Peyer's patch (tissue), 4 donors: Measurements from ENCODE around the gene CBR4. TPM values are rescaled to one million over a fixed set of nuclear protein-coding genes. Genes with fewer than 3 reads are reported as not detected.
A peak's percentile ranks its signal among the peaks of the same experiment; 100 is the strongest.
"Not testable (repeated sequence)": the region's sequence is repeated elsewhere in the genome, so short reads cannot be mapped to it uniquely, and the experiment has no call there.

Source experiments
- DNase-seq, 3 donors: peaks; one replicate each; pipeline ENCODE4 v3.0.0-alpha.2; 2017 to 2019
- H3K27ac ChIP-seq, 4 donors: fragments of 200-600 bp; sonication (generic); one replicate each; pipeline ENCODE4 v1.5.1; 2016 to 2019
- H3K27me3 ChIP-seq, 2 donors: fragments of 200-600 bp; sonication (generic); one replicate each; pipeline ENCODE4 v1.5.1; 2019
- H3K36me3 ChIP-seq, 3 donors: fragments of 200-600 bp; sonication (generic); one replicate each; pipeline ENCODE4 v1.5.1; 2016 to 2019
- H3K4me1 ChIP-seq, 4 donors: fragments of 200-600 bp; sonication (generic); one replicate each; pipeline ENCODE4 v1.5.1; 2016 to 2019
- H3K4me3 ChIP-seq, 4 donors: fragments of 200-600 bp; sonication (generic); 1 replicate in 3 of 4; 2 replicates in 1 of 4; pipeline ENCODE4 v1.5.1; 2016 to 2019; ENCODE audit warnings: mild to moderate bottlenecking in 1 of 4
- H3K9me3 ChIP-seq, 4 donors: fragments of 200-600 bp; sonication (generic); one replicate each; pipeline ENCODE4 v1.5.1; 2016 to 2019; ENCODE audit warnings: mild to moderate bottlenecking in 1 of 4
- CTCF ChIP-seq, 6 experiments: fragments of 450-650 bp in 4 of 6; fragments of 200-600 bp in 2 of 6; sonication (generic) in 1 of 6; IDR thresholded peaks; one replicate each; pipeline ENCODE4 v1.5.1; 2017 to 2019; ENCODE audit warnings: antibody characterized with exemption in 6 of 6, mild to moderate bottlenecking in 3 of 6, moderate library complexity in 1 of 6
- POLR2A ChIP-seq, 2 donors: fragments of 450-650 bp; IDR thresholded peaks; one replicate each; pipeline ENCODE4 v1.5.1; 2017; ENCODE audit warnings: antibody characterized with exemption in 2 of 2, mild to moderate bottlenecking in 2 of 2, moderate library complexity in 2 of 2
- total RNA-seq, 4 donors: library from RNA; depleted of rRNA; stranded (reverse); fragments of >200 nt; gene quantifications; one replicate each; pipeline ENCODE4 v1.1.0, GENCODE V29; 2016

The CBR4 gene
- total RNA-seq, 4 donors from 2014 or later: 16.5 to 24.5 (median 22.8) TPM

GRCh38 chr4:168979338-168979737 is 30.7 kb downstream of the CBR4 start:
- DNase-seq: no peak
- H3K27me3 ChIP-seq: no peaks in the 10 kb centered on the region
- H3K27ac ChIP-seq: no peak overlapping the region
- TF ChIP-seq POLR2A (IDR thresholded peaks at IDR 0.05): no peak
- no peak for TF ChIP-seq CTCF (IDR thresholded peaks at IDR 0.05)
- H3K36me3 ChIP-seq: peaks cover 0 to 57% (median 0%) of the 10 kb centered on the region in 3 donors
- H3K4me1 ChIP-seq: no peaks in the 10 kb centered on the region
- no peak overlapping the region for H3K4me3 ChIP-seq
- peaks cover 0 to 13% (median 0%) of the 10 kb centered on the region in 4 donors for H3K9me3 ChIP-seq

DNA sequence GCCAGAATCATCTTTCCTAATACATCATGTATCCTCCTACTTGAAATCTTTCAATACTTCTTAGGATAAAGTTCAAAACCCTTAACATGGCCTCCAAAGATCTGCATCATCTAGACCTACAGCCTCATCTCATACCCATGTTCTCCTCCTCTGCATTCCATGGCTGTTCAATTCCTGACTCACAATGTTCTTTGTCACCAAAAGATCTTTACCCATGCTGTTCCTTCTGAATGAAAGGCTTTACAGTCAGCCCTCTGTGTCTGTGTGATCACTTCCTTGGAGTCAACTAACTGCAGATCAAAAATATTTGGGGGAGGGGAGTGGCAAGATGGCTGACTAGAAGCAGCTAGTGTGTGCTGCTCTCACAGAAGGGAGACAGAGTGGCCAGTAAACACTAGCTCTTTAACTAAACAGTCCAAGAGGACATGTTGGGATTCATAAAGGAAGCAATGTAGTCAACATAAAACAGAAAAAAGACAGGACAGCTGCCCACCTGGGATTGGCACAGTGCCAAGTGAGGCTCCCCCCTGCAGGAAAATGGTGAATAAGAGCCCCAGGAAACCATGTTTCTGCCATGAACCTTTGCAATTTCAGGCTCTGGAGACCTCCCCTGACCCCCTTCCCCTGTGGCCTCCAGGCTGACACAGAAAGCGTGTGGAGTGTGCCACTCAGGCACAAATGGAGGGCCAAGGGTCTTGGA is 31.9 kb downstream of the CBR4 start:
- H3K4me3 ChIP-seq: no peak overlapping the region
- H3K4me1 ChIP-seq: no peaks in the 10 kb centered on the region
- H3K27me3 ChIP-seq: no peaks in the 10 kb centered on the region
- H3K9me3 ChIP-seq: peaks cover 0 to 18% (median 0%) of the 10 kb centered on the region in 4 donors
- peaks cover 0 to 57% (median 0%) of the 10 kb centered on the region in 3 donors for H3K36me3 ChIP-seq
- H3K27ac ChIP-seq: no peak overlapping the region
- TF ChIP-seq CTCF (IDR thresholded peaks at IDR 0.05): no peak
- TF ChIP-seq POLR2A (IDR thresholded peaks at IDR 0.05): no peak
- no peak for DNase-seq

GRCh38 chr4:168972596-168972995 is 37.5 kb downstream of the CBR4 start:
- no peaks in the 10 kb centered on the region for H3K27me3 ChIP-seq
- no peak overlapping the region for H3K4me3 ChIP-seq
- DNase-seq: no peak
- H3K27ac ChIP-seq: no peak overlapping the region
- TF ChIP-seq POLR2A (IDR thresholded peaks at IDR 0.05): no peak
- TF ChIP-seq CTCF (IDR thresholded peaks at IDR 0.05): no peak
- H3K9me3 ChIP-seq: peaks cover 0 to 10% (median 0%) of the 10 kb centered on the region in 4 donors
- no peaks in the 10 kb centered on the region for H3K4me1 ChIP-seq
- H3K36me3 ChIP-seq: peaks cover 0 to 26% (median 0%) of the 10 kb centered on the region in 3 donors

- TF ChIP-seq CTCF (IDR thresholded peaks at IDR 0.05) (no peak), POLR2A (IDR thresholded peaks at IDR 0.05) (no peak)
- Histone ChIP-seq H3K4me1 (no peaks in the 10 kb centered on the region), H3K27me3 (no peaks in the 10 kb centered on the region), H3K9me3 (no peaks in the 10 kb centered on the region), H3K36me3 (no peaks in the 10 kb centered on the region), H3K27ac (no peak overlapping the region), H3K4me3 (no peak overlapping the region)
- DNase-seq: no peak
Observed at GRCh38 chr4:168960716-168961115, 49.3 kb downstream of the CBR4 start.

DNA sequence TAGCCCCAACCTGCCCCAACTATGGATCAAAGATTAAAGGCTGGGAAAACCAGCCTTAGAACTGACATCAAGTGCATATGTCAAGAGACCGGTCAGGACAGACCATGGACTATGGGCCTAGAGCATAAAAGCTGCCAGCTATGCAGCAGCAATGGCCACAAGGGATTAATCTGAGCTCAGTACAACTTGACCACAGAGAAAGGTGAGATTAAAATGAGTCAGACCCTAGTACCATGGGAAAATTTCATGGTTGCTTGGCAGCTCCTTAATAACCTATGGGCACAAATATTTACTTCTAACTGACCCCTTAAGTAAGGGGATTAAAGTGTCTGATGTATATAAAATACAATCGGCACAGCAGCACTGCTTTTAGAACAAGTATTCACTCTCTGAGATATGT is 54.4 kb downstream of the CBR4 start:
- DNase-seq: no peak
- peaks cover 0 to 8% (median 0%) of the 10 kb centered on the region in 4 donors for H3K4me1 ChIP-seq
- no peaks in the 10 kb centered on the region for H3K27me3 ChIP-seq
- TF ChIP-seq POLR2A (IDR thresholded peaks at IDR 0.05) (no peak), CTCF (IDR thresholded peaks at IDR 0.05) (no peak)
- H3K36me3 ChIP-seq: no peaks in the 10 kb centered on the region
- H3K27ac ChIP-seq: no peak overlapping the region
- H3K9me3 ChIP-seq: no peaks in the 10 kb centered on the region
- no peak overlapping the region for H3K4me3 ChIP-seq

GRCh38 chr4:168952821-168953246 is 57.2 kb downstream of the CBR4 start:
- peak in 2 of 3 donors; percentile 55 to 56 for DNase-seq
- not testable (repeated sequence) for H3K27ac ChIP-seq, H3K9me3 ChIP-seq, H3K36me3 ChIP-seq, H3K4me3 ChIP-seq, H3K4me1 ChIP-seq, H3K27me3 ChIP-seq
